ENCODE measurements around the gene DTNA. TPM values are rescaled to one million over a fixed set of nuclear protein-coding genes. Genes with fewer than 3 reads are reported as not detected.

Gene DTNA
- total and polyA plus RNA-seq, 2 of the 8 experiments (the other 6 are each of a cell fraction or from before 2014, with no cell fraction given) = 30.2 to 32.7 TPM

DNA sequence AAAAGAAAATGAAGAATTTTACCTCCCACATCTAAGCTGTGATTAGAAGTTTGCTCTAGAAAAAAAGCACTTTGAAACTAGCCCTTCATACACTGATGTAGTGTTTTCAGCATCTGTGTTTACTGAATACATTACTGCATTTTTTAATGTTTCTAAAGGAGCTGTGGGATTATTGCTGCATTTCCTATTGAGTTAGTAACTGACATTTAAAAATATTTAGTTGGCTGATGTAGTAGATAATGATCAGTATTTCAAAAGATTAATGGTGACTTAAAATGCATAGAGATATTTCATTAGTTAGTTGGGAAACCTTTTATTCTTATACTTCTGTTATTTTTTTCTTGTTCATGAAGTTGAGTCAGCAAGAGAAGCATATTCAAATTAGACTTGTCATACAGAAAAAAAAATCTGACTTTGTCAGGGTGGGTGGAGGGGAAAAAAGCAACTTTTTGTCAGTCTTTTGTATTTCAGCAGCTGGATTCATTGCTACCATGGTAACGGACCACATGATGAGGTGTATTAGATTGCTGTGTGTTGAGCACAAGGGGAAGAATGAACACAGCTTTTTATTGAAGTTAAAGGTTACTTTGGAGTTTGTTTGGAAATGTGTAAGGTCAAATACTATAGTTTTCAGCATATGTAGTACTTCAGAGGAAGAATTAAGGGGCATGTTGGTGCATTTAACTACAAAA lies at the start of gene DTNA (continued):
- TF ChIP-seq, protein P1, sequence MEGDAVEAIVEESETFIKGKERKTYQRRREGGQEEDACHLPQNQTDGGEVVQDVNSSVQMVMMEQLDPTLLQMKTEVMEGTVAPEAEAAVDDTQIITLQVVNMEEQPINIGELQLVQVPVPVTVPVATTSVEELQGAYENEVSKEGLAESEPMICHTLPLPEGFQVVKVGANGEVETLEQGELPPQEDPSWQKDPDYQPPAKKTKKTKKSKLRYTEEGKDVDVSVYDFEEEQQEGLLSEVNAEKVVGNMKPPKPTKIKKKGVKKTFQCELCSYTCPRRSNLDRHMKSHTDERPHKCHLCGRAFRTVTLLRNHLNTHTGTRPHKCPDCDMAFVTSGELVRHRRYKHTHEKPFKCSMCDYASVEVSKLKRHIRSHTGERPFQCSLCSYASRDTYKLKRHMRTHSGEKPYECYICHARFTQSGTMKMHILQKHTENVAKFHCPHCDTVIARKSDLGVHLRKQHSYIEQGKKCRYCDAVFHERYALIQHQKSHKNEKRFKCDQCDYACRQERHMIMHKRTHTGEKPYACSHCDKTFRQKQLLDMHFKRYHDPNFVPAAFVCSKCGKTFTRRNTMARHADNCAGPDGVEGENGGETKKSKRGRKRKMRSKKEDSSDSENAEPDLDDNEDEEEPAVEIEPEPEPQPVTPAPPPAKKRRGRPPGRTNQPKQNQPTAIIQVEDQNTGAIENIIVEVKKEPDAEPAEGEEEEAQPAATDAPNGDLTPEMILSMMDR (IDR thresholded peaks at IDR 0.05; ENCODE audit: control extremely low read depth in 1 of 3, insufficient read depth in 1 of 3, low read depth in 1 of 3, low read length in 3 of 3) = no peak
- TF ChIP-seq, protein P2, sequence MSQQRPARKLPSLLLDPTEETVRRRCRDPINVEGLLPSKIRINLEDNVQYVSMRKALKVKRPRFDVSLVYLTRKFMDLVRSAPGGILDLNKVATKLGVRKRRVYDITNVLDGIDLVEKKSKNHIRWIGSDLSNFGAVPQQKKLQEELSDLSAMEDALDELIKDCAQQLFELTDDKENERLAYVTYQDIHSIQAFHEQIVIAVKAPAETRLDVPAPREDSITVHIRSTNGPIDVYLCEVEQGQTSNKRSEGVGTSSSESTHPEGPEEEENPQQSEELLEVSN (IDR thresholded peaks at IDR 0.05) = no peak
- TF ChIP-seq BRCA1 (IDR thresholded peaks at IDR 0.05; ENCODE audit: low read depth, low read length) (no peak), BCL11A (IDR thresholded peaks at IDR 0.05; ENCODE audit: low read depth in 2 of 2, low read length in 2 of 2) (no peak), POU5F1 (IDR thresholded peaks at IDR 0.05; ENCODE audit: low read depth, low read length) (no peak), TAF7 (optimal IDR thresholded peaks at IDR 0.05; ENCODE audit: borderline replicate concordance, low read depth, low read length) (no peak)
- TF ChIP-seq, protein P3, sequence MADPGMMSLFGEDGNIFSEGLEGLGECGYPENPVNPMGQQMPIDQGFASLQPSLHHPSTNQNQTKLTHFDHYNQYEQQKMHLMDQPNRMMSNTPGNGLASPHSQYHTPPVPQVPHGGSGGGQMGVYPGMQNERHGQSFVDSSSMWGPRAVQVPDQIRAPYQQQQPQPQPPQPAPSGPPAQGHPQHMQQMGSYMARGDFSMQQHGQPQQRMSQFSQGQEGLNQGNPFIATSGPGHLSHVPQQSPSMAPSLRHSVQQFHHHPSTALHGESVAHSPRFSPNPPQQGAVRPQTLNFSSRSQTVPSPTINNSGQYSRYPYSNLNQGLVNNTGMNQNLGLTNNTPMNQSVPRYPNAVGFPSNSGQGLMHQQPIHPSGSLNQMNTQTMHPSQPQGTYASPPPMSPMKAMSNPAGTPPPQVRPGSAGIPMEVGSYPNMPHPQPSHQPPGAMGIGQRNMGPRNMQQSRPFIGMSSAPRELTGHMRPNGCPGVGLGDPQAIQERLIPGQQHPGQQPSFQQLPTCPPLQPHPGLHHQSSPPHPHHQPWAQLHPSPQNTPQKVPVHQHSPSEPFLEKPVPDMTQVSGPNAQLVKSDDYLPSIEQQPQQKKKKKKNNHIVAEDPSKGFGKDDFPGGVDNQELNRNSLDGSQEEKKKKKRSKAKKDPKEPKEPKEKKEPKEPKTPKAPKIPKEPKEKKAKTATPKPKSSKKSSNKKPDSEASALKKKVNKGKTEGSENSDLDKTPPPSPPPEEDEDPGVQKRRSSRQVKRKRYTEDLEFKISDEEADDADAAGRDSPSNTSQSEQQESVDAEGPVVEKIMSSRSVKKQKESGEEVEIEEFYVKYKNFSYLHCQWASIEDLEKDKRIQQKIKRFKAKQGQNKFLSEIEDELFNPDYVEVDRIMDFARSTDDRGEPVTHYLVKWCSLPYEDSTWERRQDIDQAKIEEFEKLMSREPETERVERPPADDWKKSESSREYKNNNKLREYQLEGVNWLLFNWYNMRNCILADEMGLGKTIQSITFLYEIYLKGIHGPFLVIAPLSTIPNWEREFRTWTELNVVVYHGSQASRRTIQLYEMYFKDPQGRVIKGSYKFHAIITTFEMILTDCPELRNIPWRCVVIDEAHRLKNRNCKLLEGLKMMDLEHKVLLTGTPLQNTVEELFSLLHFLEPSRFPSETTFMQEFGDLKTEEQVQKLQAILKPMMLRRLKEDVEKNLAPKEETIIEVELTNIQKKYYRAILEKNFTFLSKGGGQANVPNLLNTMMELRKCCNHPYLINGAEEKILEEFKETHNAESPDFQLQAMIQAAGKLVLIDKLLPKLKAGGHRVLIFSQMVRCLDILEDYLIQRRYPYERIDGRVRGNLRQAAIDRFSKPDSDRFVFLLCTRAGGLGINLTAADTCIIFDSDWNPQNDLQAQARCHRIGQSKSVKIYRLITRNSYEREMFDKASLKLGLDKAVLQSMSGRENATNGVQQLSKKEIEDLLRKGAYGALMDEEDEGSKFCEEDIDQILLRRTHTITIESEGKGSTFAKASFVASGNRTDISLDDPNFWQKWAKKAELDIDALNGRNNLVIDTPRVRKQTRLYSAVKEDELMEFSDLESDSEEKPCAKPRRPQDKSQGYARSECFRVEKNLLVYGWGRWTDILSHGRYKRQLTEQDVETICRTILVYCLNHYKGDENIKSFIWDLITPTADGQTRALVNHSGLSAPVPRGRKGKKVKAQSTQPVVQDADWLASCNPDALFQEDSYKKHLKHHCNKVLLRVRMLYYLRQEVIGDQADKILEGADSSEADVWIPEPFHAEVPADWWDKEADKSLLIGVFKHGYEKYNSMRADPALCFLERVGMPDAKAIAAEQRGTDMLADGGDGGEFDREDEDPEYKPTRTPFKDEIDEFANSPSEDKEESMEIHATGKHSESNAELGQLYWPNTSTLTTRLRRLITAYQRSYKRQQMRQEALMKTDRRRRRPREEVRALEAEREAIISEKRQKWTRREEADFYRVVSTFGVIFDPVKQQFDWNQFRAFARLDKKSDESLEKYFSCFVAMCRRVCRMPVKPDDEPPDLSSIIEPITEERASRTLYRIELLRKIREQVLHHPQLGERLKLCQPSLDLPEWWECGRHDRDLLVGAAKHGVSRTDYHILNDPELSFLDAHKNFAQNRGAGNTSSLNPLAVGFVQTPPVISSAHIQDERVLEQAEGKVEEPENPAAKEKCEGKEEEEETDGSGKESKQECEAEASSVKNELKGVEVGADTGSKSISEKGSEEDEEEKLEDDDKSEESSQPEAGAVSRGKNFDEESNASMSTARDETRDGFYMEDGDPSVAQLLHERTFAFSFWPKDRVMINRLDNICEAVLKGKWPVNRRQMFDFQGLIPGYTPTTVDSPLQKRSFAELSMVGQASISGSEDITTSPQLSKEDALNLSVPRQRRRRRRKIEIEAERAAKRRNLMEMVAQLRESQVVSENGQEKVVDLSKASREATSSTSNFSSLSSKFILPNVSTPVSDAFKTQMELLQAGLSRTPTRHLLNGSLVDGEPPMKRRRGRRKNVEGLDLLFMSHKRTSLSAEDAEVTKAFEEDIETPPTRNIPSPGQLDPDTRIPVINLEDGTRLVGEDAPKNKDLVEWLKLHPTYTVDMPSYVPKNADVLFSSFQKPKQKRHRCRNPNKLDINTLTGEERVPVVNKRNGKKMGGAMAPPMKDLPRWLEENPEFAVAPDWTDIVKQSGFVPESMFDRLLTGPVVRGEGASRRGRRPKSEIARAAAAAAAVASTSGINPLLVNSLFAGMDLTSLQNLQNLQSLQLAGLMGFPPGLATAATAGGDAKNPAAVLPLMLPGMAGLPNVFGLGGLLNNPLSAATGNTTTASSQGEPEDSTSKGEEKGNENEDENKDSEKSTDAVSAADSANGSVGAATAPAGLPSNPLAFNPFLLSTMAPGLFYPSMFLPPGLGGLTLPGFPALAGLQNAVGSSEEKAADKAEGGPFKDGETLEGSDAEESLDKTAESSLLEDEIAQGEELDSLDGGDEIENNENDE (IDR thresholded peaks at IDR 0.05; ENCODE audit: insufficient replicate concordance, low read length) = no peak
